Activated T-cell treated with anti-CD3 and anti-CD28 coated beads, Interleukin-2, amount 50 U/mL, for 48 hours (primary cell): ENCODE results near the gene SDHB.
A peak's percentile ranks its signal among the peaks of the same experiment; 100 is the strongest.
"Not testable (repeated sequence)": the region's sequence is repeated elsewhere in the genome, so short reads cannot be mapped to it uniquely, and the experiment has no call there.

Experiments used
- DNase-seq, 2 experiments: peaks; one replicate each; pipeline ENCODE4 v3.0.0-alpha.2; 2020

Gene SDHB

DNA sequence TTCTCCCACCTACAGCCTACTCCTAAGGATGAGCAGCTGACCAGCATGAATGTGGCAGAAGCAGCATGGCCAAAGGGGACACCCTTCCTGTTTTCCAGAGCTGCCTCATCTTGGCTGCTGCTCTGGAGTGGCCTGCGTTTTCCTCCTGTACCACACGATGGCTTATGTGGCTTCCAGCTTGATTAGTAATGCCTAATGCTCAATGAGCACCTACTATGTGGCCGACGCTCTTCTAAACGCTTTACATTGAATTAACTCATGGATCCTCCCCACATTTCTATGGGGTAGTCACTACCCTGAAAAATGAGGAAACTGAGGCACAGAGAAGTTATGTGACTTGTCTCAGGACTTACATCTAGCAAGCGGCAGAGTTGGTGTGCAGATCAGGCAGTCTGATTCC lies 18.0 kb upstream of the SDHB start:
- no peak for DNase-seq

DNA sequence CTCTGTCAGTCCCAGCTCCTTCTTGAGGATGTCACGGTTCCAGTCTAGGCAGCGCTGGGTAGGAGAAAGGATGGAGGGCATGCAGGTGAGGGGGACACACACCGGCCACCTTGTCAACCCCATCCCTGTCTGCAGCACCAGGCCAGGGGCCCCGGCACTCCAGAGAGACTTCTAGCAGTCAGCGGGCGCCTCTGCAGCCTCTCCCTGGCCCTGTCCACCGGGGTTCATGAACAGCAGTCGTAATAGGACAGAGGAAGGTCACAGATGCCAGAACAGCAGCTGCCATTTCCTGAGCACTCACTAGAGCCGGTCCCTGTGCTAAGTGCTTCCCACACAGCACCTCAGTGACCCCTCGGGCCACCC lies 16.3 kb upstream of the SDHB start:
- DNase-seq: no peak

DNA sequence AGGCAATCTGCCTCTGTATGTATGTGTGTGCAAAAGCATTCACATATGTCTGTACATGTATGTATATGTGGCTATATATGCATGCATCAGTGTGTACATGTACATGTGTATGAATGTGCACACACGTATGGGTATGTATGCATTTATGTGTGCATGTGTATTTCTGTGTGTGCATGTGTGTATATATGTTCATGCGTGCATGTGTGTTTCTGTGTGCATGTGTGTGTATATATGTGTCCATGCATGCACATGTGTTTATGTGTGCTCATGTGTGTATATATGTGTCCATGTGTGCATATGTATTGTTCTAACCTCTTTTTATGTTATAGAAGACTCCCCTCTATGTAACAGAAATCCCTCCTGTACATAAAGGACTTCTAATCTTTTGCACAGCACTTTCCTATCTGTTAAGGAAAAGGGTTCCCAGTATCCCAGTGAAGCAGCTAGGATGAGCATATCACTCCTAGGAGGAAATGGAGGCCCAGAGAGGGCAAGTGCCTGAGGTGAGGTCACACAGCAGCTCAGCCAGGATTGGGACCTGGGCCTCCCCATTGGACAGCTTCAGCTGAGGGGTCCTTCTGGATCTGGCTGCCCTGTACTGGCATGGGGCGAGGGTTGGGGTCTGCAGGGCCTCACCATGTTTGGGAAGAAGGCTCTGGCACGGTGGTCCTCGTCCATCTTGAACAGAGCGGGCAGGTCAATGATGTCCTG lies 15.8 kb upstream of the SDHB start:
- DNase-seq: no peak

DNA sequence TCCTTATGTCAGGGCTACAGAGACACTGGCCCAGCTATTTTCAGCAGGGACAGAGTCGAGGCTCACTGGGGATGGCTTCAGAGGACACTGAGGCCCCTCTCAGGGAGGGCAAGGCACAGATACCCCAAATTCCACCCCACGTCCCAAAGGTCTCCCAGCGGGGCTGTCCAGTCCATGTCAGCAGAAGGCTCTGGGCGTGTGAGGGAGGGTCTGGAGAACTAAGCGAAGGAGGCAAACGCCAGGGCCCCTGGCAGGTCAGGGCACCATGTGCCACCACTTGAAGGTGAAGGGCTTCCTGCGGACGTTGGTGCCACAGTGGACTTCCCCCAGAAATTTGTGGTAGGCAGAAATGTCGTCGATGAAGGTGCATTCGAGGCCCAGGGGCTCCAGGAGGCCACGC lies 15.0 kb upstream of the SDHB start:
- no peak for DNase-seq

DNA sequence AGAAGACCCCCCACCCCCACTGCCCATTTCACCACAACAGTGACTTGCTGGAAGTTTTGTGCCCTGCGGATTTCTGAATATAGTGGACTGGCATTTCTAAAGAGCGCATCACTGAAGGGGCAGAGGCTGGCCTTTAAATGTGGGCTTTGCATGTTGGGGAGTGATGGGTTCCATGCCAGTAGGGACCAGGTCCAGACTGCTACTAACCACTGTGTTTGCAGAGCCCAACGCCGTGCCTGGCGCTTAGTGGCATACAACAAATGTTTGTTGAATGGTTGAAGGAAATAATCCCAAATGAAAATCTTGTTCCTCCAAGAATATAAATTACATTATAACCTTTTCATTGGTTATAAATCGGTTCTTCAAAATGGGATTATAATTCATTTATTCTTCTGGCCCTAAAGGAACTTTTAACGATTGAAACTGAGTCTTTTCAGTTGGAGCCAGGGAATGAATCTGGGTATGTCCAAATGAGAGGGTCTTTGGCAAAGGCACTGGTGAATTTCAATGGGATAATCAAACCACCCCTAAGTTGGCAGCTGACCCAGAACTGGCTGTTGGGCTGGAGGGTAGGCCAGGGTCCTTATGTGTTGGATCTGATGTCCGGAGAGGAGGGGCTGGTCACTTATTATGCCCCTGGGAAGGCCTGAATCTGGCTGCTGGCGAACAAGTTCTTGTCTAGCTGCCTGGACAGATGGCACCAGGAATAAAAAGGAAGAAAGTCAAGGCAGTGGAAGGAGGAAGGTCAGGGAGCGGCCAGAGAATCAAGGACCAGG lies 13.8 kb upstream of the SDHB start:
- DNase-seq: no peak

DNA sequence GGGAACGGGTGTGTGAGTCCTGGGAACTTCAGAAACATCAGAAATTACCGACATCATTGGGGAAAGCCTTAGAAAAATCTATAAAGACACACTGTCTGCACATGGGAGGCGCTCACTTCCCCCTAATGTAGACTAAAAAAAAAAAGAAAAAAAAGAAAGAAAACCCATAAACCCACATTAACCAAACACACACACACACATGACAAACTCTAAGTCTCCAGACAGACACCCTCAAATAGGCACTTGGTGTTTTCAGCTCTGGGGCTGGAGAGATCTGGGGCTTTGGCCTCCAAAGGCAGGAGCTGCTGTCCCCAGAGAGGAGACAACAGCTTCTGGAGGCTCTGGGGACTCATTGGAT lies 13.2 kb upstream of the SDHB start:
- no peak for DNase-seq

DNA sequence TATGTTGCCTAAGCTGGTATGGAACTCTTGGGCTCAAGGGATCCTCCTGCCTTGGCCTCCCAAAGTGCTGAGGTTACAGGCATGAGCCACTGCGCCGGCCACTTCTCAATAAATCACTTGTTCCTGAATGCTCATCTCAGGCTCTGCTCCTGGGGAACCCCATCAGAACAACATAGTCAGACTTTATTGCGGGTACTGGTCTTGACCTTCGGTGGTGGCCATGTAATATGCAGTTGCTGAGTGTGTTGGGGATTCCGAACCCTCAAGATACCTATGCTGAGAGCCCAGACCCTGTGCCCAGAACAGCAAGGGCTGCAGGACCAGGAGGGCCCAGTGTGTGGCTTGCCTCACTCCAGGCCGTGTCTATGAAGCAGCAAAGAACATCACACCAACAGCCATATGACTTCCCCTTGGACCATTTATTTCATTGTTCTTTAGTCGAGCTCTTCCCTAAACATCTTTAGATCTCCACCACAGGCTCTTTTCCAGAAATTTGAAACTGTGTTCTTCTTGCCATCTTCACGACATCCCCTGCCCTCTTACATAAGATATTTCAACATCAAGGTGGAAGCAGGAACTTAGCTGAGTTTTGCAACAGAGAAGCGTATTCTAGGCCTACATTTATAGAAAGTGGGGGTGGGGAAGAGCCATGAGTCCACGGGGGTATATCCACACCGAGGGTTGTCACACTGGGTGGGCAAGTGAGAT lies 12.7 kb upstream of the SDHB start:
- no peak for DNase-seq

DNA sequence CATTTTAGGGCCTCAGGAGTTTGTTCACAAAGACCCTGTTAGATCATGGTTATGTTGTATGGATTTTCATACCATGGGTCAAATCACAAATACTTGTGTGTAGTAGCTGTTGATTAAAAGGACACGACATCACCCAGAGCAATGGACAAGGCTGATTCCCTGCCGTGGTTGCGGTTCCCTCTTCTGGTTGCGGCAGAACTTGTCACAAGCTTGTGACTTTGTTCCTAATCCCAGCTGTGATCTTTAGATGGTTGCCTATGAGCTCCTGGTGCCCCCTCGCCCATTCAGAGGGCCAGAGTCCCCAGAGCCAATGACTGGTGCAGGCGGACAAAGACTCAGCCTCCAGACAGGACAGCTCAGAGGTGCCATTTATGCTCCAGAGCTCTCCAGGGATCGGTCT lies 11.8 kb upstream of the SDHB start:
- no peak for DNase-seq

DNA sequence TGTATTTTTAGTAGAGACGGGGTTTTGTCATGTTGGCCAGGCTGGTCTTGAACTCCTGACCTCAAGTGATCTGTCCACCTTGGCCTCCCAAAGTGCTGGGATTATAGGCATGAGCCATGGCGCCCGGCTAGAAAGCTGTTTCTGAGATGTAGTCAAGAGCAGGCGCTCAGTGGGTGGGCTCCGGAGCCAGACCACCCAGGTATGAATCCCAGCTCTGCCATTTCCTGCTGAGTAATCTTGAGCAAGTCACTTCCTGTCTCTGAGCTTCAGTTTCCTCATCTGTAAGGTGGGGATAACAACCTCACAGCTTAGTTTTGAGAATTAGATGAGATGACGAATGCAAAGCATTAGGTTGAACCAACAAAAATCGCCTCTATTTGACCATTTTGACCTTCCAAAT lies 8.9 kb upstream of the SDHB start:
- not testable (repeated sequence) for DNase-seq

DNA sequence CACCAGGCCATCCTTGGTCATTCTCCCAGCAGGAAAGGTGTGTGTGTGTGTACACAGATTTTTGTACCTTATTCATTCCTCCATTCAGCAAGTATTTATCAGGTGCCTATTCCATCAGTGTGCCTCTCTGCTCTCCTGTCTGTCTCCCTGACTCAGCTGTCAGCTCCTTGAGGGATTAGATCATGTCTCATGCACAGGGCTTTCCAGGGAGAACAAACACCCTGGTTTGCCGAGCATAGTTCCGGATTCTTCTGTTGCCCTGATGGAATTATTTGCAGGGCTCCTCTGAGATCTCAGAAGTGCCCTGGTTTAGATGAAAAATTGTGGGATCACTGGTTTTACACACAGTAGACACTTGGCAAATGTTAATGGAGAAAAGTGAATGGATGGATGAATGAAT lies 8.1 kb upstream of the SDHB start:
- no peak for DNase-seq

DNA sequence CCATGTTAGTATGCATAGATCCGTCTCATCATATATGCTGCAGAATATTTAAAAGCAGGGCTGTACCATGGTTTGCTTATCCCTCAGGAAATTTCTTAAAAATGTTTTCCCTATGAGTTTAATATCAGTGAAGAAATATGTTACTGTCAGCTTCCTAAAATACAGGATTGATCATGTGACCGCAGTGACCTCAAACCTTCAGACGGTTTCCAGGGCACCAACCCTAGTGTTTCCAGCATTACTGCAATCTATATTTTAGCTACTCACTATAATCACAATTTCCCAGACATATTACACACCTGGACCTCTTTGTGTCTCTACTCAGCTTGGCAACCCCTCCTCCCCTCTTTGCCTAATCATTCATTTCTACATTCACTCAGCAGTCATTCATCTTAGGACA lies 7.7 kb upstream of the SDHB start:
- no peak for DNase-seq

DNA sequence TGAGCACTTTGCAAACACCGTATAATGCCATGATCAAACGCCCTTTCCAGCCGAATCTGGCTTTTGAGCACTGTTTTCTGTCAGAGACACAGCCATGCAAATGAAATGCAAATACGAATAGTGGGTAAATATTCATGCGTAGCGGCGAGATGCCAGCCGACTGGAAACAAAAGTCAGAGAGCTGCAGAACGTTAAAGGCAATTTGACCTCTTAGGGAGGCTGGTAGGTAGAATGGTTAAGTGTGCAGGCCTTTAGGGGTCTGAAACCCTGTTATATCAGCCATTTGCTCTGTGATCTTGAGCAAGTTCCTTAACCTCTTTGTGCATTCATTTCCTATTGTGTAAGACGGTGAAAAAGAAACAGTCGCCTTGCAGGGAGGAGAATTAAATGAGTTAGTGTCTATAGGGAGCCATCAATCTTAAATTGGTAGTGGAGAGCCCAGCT lies 6.5 kb upstream of the SDHB start:
- DNase-seq: no peak

DNA sequence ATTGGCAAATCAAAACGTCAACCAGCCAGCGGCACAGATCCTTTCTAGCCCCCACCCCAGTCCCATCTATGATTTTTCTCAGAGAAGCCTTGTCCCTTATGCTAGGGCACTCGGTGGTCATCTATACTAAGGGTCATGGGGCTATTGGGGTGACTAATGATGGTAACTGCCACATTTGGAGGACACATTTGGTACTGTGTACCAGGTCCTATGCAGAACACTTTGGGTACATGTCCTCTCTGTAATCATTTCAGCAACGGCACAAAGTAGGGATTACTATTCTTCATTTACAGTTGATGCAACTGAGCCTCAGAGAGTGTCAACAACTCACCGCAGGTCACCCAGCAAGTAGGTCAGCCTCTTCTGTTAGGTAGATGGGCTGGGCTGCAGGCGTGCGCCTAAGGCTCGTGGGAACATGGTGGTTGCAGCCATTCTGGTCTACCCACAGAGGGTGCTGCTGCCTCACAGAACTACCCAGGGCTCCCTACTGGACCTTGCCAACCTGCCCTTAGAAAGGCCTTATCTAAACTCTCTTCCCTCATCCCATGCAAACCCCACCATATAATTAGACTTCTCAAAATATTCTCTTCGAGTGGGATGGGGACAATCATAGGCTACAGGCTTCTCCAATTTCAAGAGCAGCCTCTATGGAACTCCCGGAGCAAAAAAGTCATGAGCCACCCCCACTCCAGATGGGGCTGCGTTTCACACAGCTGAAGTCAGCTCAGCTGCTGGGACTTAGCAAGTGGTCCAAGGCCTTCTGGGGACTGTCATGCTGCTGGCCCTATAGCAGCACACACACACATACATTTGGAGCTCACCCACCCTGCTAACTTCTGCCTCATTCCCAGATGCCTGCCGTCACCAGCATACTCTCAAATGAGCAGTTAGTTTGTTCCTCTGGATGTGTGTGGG lies 5.8 kb upstream of the SDHB start:
- DNase-seq: peak; percentile 43 to 57

DNA sequence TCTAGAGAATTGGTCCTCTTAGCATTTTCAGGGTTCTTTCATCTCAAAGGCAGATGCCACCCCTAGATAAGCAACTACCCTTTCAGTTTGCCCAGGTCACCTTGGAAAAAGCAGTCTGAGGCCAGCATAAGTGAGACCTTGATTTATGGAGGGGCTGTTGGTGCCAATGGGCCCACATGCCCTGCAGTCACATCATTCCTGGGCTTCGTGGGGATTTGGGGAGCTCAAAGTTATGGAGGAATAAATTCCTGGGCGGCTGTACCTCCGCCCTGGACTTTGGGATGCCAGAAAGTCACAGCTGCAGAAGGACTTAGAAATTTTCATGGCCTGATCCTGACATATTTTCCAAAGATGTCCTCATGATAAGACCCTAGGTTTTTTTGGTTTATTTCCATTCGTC lies 2.7 kb upstream of the SDHB start:
- no peak for DNase-seq

DNA sequence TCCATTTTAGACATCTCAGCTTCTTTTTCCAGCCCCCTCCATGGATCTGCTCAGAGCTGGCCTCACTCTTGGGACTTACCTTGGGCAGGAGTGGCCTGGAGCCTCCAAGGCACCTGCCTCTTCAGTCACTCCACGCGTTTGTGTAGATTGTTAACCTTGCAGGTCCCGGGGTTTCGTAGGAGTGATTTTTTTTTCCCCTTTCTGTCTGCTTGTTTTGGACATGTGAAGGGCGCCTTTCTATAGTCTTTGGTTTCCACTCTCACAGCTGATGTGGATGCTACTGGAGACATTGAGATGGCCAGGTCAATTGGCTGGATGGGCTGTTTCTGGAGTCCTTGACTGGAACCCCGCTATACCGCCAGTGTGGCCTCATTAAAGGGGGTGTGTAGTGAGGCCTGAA lies 2.0 kb upstream of the SDHB start:
- DNase-seq: no peak

DNA sequence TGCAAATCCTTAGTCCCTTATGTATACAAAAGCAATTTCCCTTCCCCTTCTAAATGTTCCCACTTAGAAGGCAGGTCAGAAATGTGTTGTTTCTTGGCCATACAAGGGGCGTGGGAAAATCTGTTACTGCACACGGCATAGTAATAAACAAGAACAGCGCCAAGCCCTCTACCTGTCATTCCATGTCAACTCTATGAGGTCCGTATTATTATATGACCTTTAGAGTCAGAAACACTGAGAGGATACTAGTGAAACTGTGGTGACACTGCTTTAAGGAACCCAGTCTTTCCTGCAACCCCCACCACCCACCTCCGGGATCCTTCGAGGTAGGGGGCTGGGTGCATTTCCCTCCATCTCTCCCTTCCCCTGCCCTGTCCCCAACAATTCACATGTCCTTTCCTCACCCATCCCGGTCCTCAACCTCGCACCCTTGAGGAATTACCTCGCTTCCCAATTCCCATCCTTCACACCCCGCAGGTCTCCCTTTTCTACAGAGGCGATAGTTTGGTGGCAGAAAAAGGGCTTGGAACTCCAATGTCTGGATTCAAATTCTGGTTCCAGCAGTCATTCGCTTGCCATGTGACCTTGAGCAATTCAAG lies 647 bp downstream of the SDHB start:
- DNase-seq: peak in 1 of 2 experiments; percentile 20

DNA sequence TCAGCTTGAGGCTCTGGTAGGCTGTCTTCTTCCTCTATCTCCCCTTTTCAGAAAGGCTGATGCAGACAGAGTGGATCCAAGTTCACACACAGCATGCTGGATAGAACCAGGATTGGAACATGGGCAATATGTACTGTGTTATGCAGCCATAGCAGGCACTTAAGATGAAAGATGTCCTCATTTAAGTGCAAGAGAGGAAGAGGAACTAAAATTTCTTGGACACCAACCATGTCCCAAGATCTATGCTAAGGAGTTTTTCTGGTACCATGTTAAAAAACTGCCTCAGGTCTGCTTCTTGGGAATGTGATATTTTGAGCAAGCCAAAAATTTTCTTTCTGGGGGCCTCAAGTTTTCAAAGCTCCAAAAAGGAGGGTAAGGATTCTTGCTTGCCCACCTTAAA lies 1.2 kb downstream of the SDHB start:
- DNase-seq: no peak

DNA sequence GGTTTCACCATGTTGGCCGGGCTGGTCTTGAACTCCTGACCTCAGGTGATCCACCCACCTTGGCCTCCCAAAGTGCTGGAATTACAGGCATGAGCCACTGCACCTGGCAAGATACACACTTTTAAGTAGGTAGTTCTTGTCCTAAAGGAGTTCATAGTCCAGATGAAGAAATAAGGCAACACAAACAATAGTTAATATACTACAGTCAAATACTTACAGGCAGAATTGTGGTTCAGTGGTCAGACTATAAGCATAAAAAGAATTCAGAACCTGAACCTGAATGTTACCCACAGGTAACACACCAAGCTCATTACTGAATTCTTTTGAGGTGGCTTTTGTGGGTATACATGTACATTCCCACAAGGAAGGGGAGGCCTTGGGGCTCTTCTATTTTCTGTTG lies 1.8 kb downstream of the SDHB start:
- no peak for DNase-seq

DNA sequence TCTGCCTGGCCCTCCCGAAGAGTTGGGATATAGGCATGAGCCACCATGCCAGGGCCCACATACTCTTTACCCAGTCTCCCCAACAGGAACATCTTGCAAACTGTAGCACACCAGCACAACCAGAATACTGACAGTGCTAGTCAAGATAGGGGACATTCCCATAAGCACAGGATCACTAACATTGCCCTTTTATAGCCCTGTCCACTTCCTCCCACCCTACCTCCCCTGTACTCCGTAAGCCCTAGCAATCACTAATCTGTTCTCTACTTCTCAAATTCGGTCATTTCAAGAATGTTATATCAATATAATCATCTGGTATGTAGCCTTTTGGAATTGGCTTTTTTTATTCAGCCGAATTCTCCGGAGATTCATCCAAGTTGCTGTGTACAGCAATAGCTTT lies 5.9 kb downstream of the SDHB start:
- DNase-seq: no peak

DNA sequence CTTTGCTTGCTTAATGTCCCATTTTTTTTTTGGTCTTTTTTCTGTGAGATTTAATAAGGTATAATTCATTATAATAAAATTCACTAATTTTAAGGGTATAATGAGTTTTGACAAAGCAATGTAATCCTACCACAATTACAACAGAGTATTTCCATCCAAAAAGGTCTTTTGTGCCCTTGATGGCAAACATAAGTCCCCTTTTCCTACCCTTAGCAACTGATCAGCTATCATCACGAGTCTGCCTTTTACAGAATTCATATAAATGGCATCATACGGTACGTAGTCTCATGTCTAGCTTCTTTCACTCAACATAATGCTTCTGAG lies 7.5 kb downstream of the SDHB start:
- DNase-seq: no peak

DNA sequence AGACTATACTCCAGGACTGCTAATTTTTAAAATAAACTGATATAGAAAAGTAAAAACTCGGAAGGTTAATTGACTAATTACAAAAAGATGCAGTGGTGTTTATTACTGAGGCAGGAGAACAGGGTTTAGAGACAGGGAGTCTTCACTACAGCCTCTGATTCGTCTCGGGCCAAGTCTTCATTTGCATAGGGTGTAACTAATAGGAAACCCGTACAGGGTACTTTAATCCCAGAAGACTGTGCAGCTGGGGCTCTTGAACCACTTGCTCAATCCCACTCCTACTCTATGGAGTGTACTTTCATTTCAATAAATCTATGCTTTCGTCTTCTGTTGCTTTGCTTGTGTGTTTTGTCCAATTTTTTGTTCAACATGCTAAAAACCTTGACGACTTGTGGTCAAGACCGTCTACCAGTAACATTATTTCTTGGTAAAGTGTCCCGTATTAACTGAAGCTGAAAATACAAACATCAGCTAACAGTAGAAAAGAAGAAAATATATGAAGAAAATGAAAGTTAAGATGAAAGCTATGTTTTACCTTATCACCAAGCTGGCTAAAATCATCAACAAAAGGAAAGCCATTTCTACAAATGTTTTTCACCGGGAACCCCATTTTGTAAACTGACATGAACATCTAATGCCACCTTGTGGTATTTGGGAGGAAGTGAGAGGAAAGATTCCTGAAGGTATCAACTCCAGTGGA lies 8.0 kb downstream of the SDHB start:
- DNase-seq: no peak

DNA sequence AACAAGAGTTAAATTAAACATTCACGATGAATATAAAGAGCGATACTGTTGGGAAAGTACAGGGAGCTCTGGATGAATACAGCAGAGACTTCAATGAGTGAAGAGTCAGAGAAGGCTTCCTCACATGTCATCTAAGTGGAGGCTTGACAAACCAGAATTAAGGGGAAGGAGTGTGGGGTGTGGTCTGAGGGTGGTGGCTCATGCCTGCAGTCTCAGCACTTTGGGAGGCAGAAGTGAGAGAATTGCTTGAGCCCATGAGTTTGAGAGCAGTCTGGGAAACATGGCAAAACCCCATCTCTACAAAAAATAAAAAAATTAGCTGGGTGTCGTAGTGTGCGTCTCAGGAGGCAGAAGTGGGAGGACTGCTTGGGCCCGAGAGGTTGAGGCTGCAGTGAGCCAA lies 8.7 kb downstream of the SDHB start:
- DNase-seq: no peak
